HEK293 (cell line): ENCODE data around the gene SART3.

ENCODE experiments used
- CTCF ChIA-PET: fragments of 350-600 bp; formaldehyde crosslinking; extraction: SDS; loops from one replicate; lab custom pipeline; 2021; ENCODE audit warnings: antibody characterized with exemption; lab: Yijun Ruan, JAX
- POLR2A ChIA-PET: fragments of 300-600 bp; formaldehyde crosslinking; extraction: SDS; loops from one replicate; lab custom pipeline; 2020; ENCODE audit warnings: antibody characterized with exemption, inconsistent platforms; lab: Yijun Ruan, JAX
- H3K27ac ChIP-seq: fragments of 200-500 bp; sonication (Bioruptor generic); 2 replicates; pipeline ENCODE4 v1.5.1; 2014; ENCODE audit warnings: low read depth, low read length, control low read depth, inconsistent platforms; ENCODE audit errors: extremely low read depth
- H3K36me3 ChIP-seq, 2 experiments: fragments of 200-500 bp in 1 of 2; sonication (Bioruptor generic) in 1 of 2; 1 replicate in 1 of 2; 2 replicates in 1 of 2; pipeline ENCODE4 v1.5.1; 2014 to 2017; ENCODE audit warnings: inconsistent platforms in 2 of 2, low read length in 2 of 2; ENCODE audit not compliant: control insufficient read depth in 2 of 2, insufficient read depth in 1 of 2
- H3K4me1 ChIP-seq: fragments of 200-500 bp; sonication (Bioruptor generic); 2 replicates; pipeline ENCODE4 v1.5.1; 2014; ENCODE audit warnings: mild to moderate bottlenecking, low read length, inconsistent platforms; ENCODE audit not compliant: control insufficient read depth, insufficient read depth
- H3K4me3 ChIP-seq: 2 replicates; pipeline ENCODE4 v1.5.1; 2011; ENCODE audit warnings: low read depth, mild to moderate bottlenecking, control low read depth, low read length, moderate library complexity
- H3K9me3 ChIP-seq: fragments of 200-500 bp; sonication (Bioruptor generic); 2 replicates; pipeline ENCODE4 v1.5.1; 2014; ENCODE audit warnings: low read depth, low read length, inconsistent platforms; ENCODE audit not compliant: control insufficient read depth, insufficient read depth
- GLIS2 ChIP-seq: fragments of 450-650 bp; formaldehyde crosslinking; IDR thresholded peaks from 2 replicates; pipeline ENCODE4 v1.5.1; 2016; ENCODE audit warnings: missing biosample characterization, missing genetic modification characterization
- HOXC10 ChIP-seq: sonication (generic); formaldehyde crosslinking; IDR thresholded peaks from 2 replicates; pipeline ENCODE4 v1.8.1; 2023; ENCODE audit warnings: mild to moderate bottlenecking, missing genetic modification reagents
- PRDM1 ChIP-seq: fragments of 450-650 bp; formaldehyde crosslinking; IDR thresholded peaks from 2 replicates; pipeline ENCODE4; 2016; ENCODE audit warnings: missing biosample characterization, missing genetic modification characterization
- SCRT2 ChIP-seq: fragments of 450-650 bp; formaldehyde crosslinking; IDR thresholded peaks from 2 replicates; pipeline ENCODE4 v1.5.1; 2016; ENCODE audit warnings: missing biosample characterization, missing genetic modification characterization
- SP3 ChIP-seq: fragments of 450-650 bp; formaldehyde crosslinking; IDR thresholded peaks from 2 replicates; pipeline ENCODE4 v1.5.1; 2016; ENCODE audit warnings: missing biosample characterization, missing genetic modification characterization
- ZBTB7A ChIP-seq: fragments of 450-650 bp; formaldehyde crosslinking; IDR thresholded peaks from 2 replicates; pipeline ENCODE4 v1.5.1; 2016; ENCODE audit warnings: low read depth, missing biosample characterization, missing genetic modification characterization
- ZNF169 ChIP-seq: fragments of 450-650 bp; formaldehyde crosslinking; IDR thresholded peaks from 2 replicates; pipeline ENCODE4 v1.5.1; 2016; ENCODE audit warnings: missing biosample characterization, missing genetic modification characterization
- ZNF184 ChIP-seq: fragments of 450-650 bp; IDR thresholded peaks from 2 replicates; pipeline ENCODE4 v1.5.1; 2018; ENCODE audit warnings: missing biosample characterization, mild to moderate bottlenecking, missing genetic modification characterization
- ZNF202 ChIP-seq: fragments of 450-650 bp; formaldehyde crosslinking; IDR thresholded peaks from 2 replicates; pipeline ENCODE4 v1.5.1; 2016; ENCODE audit warnings: missing biosample characterization, missing genetic modification characterization, borderline replicate concordance
- ZNF211 ChIP-seq: fragments of 450-650 bp; formaldehyde crosslinking; IDR thresholded peaks from 2 replicates; pipeline ENCODE4 v1.5.1; 2016; ENCODE audit warnings: low read depth, missing biosample characterization, missing genetic modification characterization
- ZNF221 ChIP-seq: fragments of 450-650 bp; formaldehyde crosslinking; IDR thresholded peaks from 2 replicates; pipeline ENCODE4 v1.5.1; 2017; ENCODE audit warnings: missing biosample characterization, missing genetic modification characterization, borderline replicate concordance
- ZNF274 ChIP-seq, 2 experiments: fragments of 200-500 bp in 1 of 2; fragments of 450-650 bp in 1 of 2; sonication (Bioruptor generic) in 1 of 2; formaldehyde crosslinking in 1 of 2; IDR thresholded peaks; 2 replicates each; pipeline versions ENCODE4 v1.5.1 to v1.6.1; 2014 to 2016; ENCODE audit warnings: borderline replicate concordance in 1 of 2, inconsistent platforms in 1 of 2, low read length in 1 of 2, missing biosample characterization in 1 of 2, missing genetic modification characterization in 1 of 2
- ZNF350 ChIP-seq: fragments of 450-650 bp; formaldehyde crosslinking; IDR thresholded peaks from 2 replicates; pipeline ENCODE4 v1.5.0; 2017; ENCODE audit warnings: missing biosample characterization, mild to moderate bottlenecking, missing genetic modification characterization
- ZNF416 ChIP-seq: fragments of 450-650 bp; formaldehyde crosslinking; IDR thresholded peaks from 2 replicates; pipeline ENCODE4 v1.5.1; 2016; ENCODE audit warnings: missing biosample characterization, missing genetic modification characterization
- ZNF423 ChIP-seq: fragments of 450-650 bp; formaldehyde crosslinking; IDR thresholded peaks from 2 replicates; pipeline ENCODE4 v1.5.1; 2016; ENCODE audit warnings: missing biosample characterization, missing genetic modification characterization
- ZNF48 ChIP-seq: fragments of 450-650 bp; formaldehyde crosslinking; IDR thresholded peaks from 2 replicates; pipeline ENCODE4 v1.5.1; 2016; ENCODE audit warnings: missing biosample characterization, missing genetic modification characterization
- ZNF514 ChIP-seq: fragments of 450-650 bp; formaldehyde crosslinking; IDR thresholded peaks from 2 replicates; pipeline ENCODE4 v1.5.1; 2016; ENCODE audit warnings: missing biosample characterization, missing genetic modification characterization
- ZNF610 ChIP-seq: fragments of 450-650 bp; formaldehyde crosslinking; IDR thresholded peaks from 2 replicates; pipeline ENCODE4 v1.5.1; 2016; ENCODE audit warnings: missing biosample characterization, missing genetic modification characterization, borderline replicate concordance
- ZNF658 ChIP-seq: fragments of 450-650 bp; formaldehyde crosslinking; IDR thresholded peaks from 2 replicates; pipeline ENCODE4; 2016; ENCODE audit warnings: missing biosample characterization, missing genetic modification characterization
- ZNF701 ChIP-seq: fragments of 450-650 bp; formaldehyde crosslinking; IDR thresholded peaks from 2 replicates; pipeline ENCODE4 v1.5.1; 2016; ENCODE audit warnings: missing biosample characterization, missing genetic modification characterization
- ZNF785 ChIP-seq: fragments of 450-650 bp; formaldehyde crosslinking; IDR thresholded peaks from 2 replicates; pipeline ENCODE4 v1.5.1; 2016; ENCODE audit warnings: missing biosample characterization, missing genetic modification characterization
- ZNF791 ChIP-seq: fragments of 450-650 bp; formaldehyde crosslinking; IDR thresholded peaks from 2 replicates; pipeline ENCODE4 v1.5.1; 2016; ENCODE audit warnings: missing biosample characterization, missing genetic modification characterization
- ZNF843 ChIP-seq: fragments of 450-650 bp; formaldehyde crosslinking; IDR thresholded peaks from 2 replicates; pipeline ENCODE4 v1.5.1; 2016; ENCODE audit warnings: missing biosample characterization, missing genetic modification characterization
- ZSCAN16 ChIP-seq: fragments of 450-650 bp; formaldehyde crosslinking; IDR thresholded peaks from 2 replicates; pipeline ENCODE4 v1.5.1; 2016; ENCODE audit warnings: missing biosample characterization, missing genetic modification characterization
- TF ChIP-seq, protein P1 (sequence below): fragments of 450-650 bp; formaldehyde crosslinking; IDR thresholded peaks from 2 replicates; pipeline ENCODE4 v1.5.1; 2016; ENCODE audit warnings: missing biosample characterization, missing genetic modification characterization
- TF ChIP-seq, protein P2 (sequence below): fragments of 450-650 bp; formaldehyde crosslinking; IDR thresholded peaks from 2 replicates; pipeline ENCODE4 v1.5.1; 2016; ENCODE audit warnings: missing biosample characterization, missing genetic modification characterization, low read depth
- TF ChIP-seq, protein P3 (sequence below): fragments of 450-650 bp; formaldehyde crosslinking; IDR thresholded peaks from 2 replicates; pipeline ENCODE4 v1.5.1; 2017; ENCODE audit warnings: missing biosample characterization, missing genetic modification characterization
- TF ChIP-seq, protein P4 (sequence below): fragments of 450-650 bp; formaldehyde crosslinking; IDR thresholded peaks from 2 replicates; pipeline ENCODE4 v1.5.1; 2016; ENCODE audit warnings: missing biosample characterization, missing genetic modification characterization, borderline replicate concordance

The SART3 gene

DNA sequence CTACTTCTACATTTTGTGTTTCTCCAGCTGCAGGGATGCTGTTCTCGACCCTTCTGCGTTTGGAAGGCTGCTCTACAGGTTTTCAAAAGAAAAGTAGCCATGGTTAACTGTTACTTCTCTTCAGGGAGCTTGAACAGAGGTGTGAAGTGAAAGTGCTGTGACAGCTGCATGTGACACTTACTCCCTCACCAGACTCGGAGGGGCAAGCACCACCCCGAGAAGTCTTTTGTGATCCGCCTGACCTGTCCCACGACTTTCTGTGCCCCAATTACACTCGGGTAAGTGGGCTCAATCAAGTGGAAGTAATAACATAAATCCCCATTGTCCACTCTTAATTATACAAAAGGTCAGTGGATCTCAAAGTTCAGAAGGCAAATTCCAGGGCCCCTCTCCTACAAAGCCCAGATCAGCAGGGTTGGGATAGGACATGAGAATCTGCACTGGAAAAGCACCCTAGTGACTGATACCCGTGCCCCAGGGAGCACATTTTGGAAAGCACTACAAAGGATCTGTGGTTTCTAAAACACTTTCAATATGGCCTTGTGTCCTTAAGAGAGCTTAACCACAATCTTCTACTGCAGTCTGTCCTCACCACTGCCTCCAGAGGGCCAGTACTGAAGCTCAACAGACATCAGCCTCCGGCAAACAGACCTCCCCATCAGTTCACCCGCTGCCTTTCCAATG, 34.3 kb downstream of the SART3 start:
- no peaks in the 10 kb centered on the region for H3K9me3 ChIP-seq
- CTCF ChIA-PET: interaction anchor here (1.5 kb wide), 1 partner anchor 14 kb away, joined by 4 read pairs; no protein-coding TSS in a partner anchor
- no peak overlapping the region for H3K27ac ChIP-seq
- TF ChIP-seq, protein P1, sequence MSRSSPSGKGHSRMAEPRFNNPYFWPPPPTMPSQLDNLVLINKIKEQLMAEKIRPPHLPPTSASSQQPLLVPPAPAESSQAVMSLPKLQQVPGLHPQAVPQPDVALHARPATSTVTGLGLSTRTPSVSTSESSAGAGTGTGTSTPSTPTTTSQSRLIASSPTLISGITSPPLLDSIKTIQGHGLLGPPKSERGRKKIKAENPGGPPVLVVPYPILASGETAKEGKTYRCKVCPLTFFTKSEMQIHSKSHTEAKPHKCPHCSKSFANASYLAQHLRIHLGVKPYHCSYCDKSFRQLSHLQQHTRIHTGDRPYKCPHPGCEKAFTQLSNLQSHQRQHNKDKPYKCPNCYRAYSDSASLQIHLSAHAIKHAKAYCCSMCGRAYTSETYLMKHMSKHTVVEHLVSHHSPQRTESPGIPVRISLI: no peak
- TF ChIP-seq PRDM1 (tag by site-specific recombination) (no peak), ZNF791 (no peak), ZNF610 (tag by site-specific recombination) (no peak), ZNF843 (tag by site-specific recombination) (no peak), ZNF423 (tag by site-specific recombination) (no peak), ZNF658 (tag by site-specific recombination) (no peak), ZNF785 (tag by site-specific recombination) (no peak), ZBTB7A (no peak), ZNF211 (tag by site-specific recombination) (no peak), ZNF202 (tag by site-specific recombination) (no peak), ZSCAN16 (no peak), ZNF48 (tag by site-specific recombination) (no peak)
- TF ChIP-seq, protein P2, sequence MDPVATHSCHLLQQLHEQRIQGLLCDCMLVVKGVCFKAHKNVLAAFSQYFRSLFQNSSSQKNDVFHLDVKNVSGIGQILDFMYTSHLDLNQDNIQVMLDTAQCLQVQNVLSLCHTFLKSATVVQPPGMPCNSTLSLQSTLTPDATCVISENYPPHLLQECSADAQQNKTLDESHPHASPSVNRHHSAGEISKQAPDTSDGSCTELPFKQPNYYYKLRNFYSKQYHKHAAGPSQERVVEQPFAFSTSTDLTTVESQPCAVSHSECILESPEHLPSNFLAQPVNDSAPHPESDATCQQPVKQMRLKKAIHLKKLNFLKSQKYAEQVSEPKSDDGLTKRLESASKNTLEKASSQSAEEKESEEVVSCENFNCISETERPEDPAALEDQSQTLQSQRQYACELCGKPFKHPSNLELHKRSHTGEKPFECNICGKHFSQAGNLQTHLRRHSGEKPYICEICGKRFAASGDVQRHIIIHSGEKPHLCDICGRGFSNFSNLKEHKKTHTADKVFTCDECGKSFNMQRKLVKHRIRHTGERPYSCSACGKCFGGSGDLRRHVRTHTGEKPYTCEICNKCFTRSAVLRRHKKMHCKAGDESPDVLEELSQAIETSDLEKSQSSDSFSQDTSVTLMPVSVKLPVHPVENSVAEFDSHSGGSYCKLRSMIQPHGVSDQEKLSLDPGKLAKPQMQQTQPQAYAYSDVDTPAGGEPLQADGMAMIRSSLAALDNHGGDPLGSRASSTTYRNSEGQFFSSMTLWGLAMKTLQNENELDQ (tag by site-specific recombination): no peak
- TF ChIP-seq, protein P3, sequence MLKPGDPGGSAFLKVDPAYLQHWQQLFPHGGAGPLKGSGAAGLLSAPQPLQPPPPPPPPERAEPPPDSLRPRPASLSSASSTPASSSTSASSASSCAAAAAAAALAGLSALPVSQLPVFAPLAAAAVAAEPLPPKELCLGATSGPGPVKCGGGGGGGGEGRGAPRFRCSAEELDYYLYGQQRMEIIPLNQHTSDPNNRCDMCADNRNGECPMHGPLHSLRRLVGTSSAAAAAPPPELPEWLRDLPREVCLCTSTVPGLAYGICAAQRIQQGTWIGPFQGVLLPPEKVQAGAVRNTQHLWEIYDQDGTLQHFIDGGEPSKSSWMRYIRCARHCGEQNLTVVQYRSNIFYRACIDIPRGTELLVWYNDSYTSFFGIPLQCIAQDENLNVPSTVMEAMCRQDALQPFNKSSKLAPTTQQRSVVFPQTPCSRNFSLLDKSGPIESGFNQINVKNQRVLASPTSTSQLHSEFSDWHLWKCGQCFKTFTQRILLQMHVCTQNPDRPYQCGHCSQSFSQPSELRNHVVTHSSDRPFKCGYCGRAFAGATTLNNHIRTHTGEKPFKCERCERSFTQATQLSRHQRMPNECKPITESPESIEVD (tag by site-specific recombination): no peak
- TF ChIP-seq, protein P4, sequence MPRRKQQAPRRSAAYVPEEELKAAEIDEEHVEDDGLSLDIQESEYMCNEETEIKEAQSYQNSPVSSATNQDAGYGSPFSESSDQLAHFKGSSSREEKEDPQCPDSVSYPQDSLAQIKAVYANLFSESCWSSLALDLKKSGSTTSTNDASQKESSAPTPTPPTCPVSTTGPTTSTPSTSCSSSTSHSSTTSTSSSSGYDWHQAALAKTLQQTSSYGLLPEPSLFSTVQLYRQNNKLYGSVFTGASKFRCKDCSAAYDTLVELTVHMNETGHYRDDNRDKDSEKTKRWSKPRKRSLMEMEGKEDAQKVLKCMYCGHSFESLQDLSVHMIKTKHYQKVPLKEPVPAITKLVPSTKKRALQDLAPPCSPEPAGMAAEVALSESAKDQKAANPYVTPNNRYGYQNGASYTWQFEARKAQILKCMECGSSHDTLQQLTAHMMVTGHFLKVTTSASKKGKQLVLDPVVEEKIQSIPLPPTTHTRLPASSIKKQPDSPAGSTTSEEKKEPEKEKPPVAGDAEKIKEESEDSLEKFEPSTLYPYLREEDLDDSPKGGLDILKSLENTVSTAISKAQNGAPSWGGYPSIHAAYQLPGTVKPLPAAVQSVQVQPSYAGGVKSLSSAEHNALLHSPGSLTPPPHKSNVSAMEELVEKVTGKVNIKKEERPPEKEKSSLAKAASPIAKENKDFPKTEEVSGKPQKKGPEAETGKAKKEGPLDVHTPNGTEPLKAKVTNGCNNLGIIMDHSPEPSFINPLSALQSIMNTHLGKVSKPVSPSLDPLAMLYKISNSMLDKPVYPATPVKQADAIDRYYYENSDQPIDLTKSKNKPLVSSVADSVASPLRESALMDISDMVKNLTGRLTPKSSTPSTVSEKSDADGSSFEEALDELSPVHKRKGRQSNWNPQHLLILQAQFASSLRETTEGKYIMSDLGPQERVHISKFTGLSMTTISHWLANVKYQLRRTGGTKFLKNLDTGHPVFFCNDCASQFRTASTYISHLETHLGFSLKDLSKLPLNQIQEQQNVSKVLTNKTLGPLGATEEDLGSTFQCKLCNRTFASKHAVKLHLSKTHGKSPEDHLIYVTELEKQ (tag by site-specific recombination): no peak
- POLR2A ChIA-PET: no interaction called here
- no peak overlapping the region for H3K4me3 ChIP-seq
- peaks cover 58 to 98% of the 10 kb centered on the region in 2 experiments for H3K36me3 ChIP-seq
- H3K4me1 ChIP-seq: no peaks in the 10 kb centered on the region

DNA sequence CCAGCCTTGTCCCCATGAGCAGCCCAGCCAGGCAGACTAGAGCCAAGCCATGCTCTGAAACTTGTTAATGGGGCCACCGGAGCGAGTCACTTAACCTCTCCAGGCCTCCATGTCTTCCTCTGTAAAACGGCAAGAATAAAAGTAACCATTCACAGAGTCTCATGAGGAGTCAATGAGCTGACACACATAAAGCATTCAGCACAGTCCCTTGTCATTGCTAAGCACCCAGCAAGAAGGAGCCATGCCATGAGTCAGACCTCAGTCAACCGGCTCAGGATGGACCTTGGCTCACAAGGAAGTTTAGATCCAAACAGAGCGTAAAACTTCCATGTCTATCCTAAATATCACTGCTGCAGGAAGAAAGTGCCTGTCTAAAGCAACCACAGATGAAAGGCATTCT, 35.3 kb downstream of the SART3 start:
- no peaks in the 10 kb centered on the region for H3K9me3 ChIP-seq
- CTCF ChIA-PET: interaction anchor here (0.6 kb wide), 1 partner anchor 18 kb away, joined by 3 read pairs; no protein-coding TSS in a partner anchor
- H3K4me1 ChIP-seq: no peaks in the 10 kb centered on the region
- H3K36me3 ChIP-seq: peaks cover 51 to 98% of the 10 kb centered on the region in 2 experiments
- no peak overlapping the region for H3K27ac ChIP-seq
- no peak overlapping the region for H3K4me3 ChIP-seq
- POLR2A ChIA-PET: no interaction called here
- TF ChIP-seq HOXC10 (CRISPR knock-in tag) (no peak), ZNF274 (IDR thresholded peaks at IDR 0.05; ENCODE audit: low read length) (no peak), ZNF274 (tag by site-specific recombination; IDR thresholded peaks at IDR 0.05; ENCODE audit: borderline replicate concordance) (no peak), ZNF221 (no peak), ZNF350 (no peak), GLIS2 (tag by site-specific recombination) (no peak), ZNF169 (tag by site-specific recombination) (no peak), ZNF514 (tag by site-specific recombination) (no peak), ZNF416 (tag by site-specific recombination) (no peak), SCRT2 (tag by site-specific recombination) (no peak), ZNF184 (tag by site-specific recombination) (no peak), SP3 (no peak), ZNF701 (tag by site-specific recombination) (no peak)
